Mononuclear cell (primary cell): ENCODE data around the gene MINDY2. TPM values are rescaled to one million over a fixed set of nuclear protein-coding genes. Genes with fewer than 3 reads are reported as not detected.
A peak's percentile ranks its signal among the peaks of the same experiment; 100 is the strongest.

Experiments
- H3K27me3 ChIP-seq: 2 replicates; pipeline ENCODE4 v1.6.0; 2011; ENCODE audit warnings: low read length, control low read depth; ENCODE audit not compliant: insufficient read depth
- H3K4me1 ChIP-seq: 2 replicates; pipeline ENCODE4 v1.5.1; 2011; ENCODE audit warnings: mild to moderate bottlenecking, low read length, control low read depth; ENCODE audit not compliant: insufficient read depth
- H3K4me3 ChIP-seq: 2 replicates; pipeline ENCODE4 v1.5.1; 2011; ENCODE audit warnings: mild to moderate bottlenecking, low read length, moderate library complexity
- H3K9me3 ChIP-seq: 2 replicates; pipeline ENCODE4 v1.5.1; 2011; ENCODE audit warnings: low read depth, mild to moderate bottlenecking, control low read depth, low read length
- total RNA-seq: library from RNA; depleted of rRNA; stranded (reverse); fragments of >200 nt; gene quantifications from one replicate; pipeline ENCODE4 v1.2.3, GENCODE V29; 2012

Gene MINDY2
- 6.7 TPM for total RNA-seq

- Histone ChIP-seq H3K27me3 (no peaks in the 10 kb centered on the region), H3K4me1 (peaks cover 37% of the 10 kb centered on the region), H3K4me3 (peak within 1 kb of the TSS; percentile 91), H3K9me3 (no peaks in the 10 kb centered on the region)
Measured at GRCh38 chr15:58770857-58771620, at the start of gene MINDY2. Gene MINDY2 (plus strand): TSS chr15:58771302. CDS start chr15:58771396, 94 bp downstream.

- Histone ChIP-seq H3K9me3 (no peaks in the 10 kb centered on the region), H3K4me3 (no peak overlapping the region), H3K27me3 (no peaks in the 10 kb centered on the region), H3K4me1 (peaks cover 28% of the 10 kb centered on the region)
Measured at GRCh38 chr15:58724466-58724865, 46.6 kb upstream of the MINDY2 start.

- Histone ChIP-seq H3K4me1 (peaks cover 42% of the 10 kb centered on the region), H3K9me3 (no peaks in the 10 kb centered on the region), H3K4me3 (no peak overlapping the region), H3K27me3 (no peaks in the 10 kb centered on the region)
Measured at GRCh38 chr15:58726867-58727266, 44.2 kb upstream of the MINDY2 start.

GRCh38 chr15:58731756-58732535, 39.2 kb upstream of the MINDY2 start:
- no peaks in the 10 kb centered on the region for H3K27me3 ChIP-seq
- no peak overlapping the region for H3K4me3 ChIP-seq
- peaks cover 45% of the 10 kb centered on the region for H3K4me1 ChIP-seq
- no peaks in the 10 kb centered on the region for H3K9me3 ChIP-seq

- H3K4me1 ChIP-seq: peaks cover 47% of the 10 kb centered on the region
- H3K9me3 ChIP-seq: no peaks in the 10 kb centered on the region
- H3K27me3 ChIP-seq: no peaks in the 10 kb centered on the region
- no peak overlapping the region for H3K4me3 ChIP-seq
Measured at GRCh38 chr15:58732625-58733363, 38.3 kb upstream of the MINDY2 start.

- Histone ChIP-seq H3K9me3 (no peaks in the 10 kb centered on the region), H3K27me3 (no peaks in the 10 kb centered on the region), H3K4me1 (peaks cover 59% of the 10 kb centered on the region), H3K4me3 (no peak overlapping the region)
Measured at GRCh38 chr15:58734859-58735258, 36.2 kb upstream of the MINDY2 start.

GRCh38 chr15:58736018-58736643, 35.0 kb upstream of the MINDY2 start:
- no peaks in the 10 kb centered on the region for H3K9me3 ChIP-seq
- H3K27me3 ChIP-seq: no peaks in the 10 kb centered on the region
- no peak overlapping the region for H3K4me3 ChIP-seq
- H3K4me1 ChIP-seq: peaks cover 60% of the 10 kb centered on the region

- H3K4me3 ChIP-seq: no peak overlapping the region
- H3K4me1 ChIP-seq: peaks cover 57% of the 10 kb centered on the region
- H3K27me3 ChIP-seq: no peaks in the 10 kb centered on the region
- H3K9me3 ChIP-seq: no peaks in the 10 kb centered on the region
Measured at GRCh38 chr15:58737298-58737697, 33.8 kb upstream of the MINDY2 start.

- Histone ChIP-seq H3K27me3 (no peaks in the 10 kb centered on the region), H3K4me1 (peaks cover 57% of the 10 kb centered on the region), H3K9me3 (no peaks in the 10 kb centered on the region), H3K4me3 (no peak overlapping the region)
Measured at GRCh38 chr15:58738046-58738707, 32.9 kb upstream of the MINDY2 start.

- peaks cover 60% of the 10 kb centered on the region for H3K4me1 ChIP-seq
- no peaks in the 10 kb centered on the region for H3K9me3 ChIP-seq
- no peak overlapping the region for H3K4me3 ChIP-seq
- no peaks in the 10 kb centered on the region for H3K27me3 ChIP-seq
Measured at GRCh38 chr15:58740436-58740835, 30.7 kb upstream of the MINDY2 start.

- Histone ChIP-seq H3K4me1 (peaks cover 66% of the 10 kb centered on the region), H3K4me3 (no peak overlapping the region), H3K9me3 (no peaks in the 10 kb centered on the region), H3K27me3 (no peaks in the 10 kb centered on the region)
Measured at GRCh38 chr15:58741032-58741431, 30.1 kb upstream of the MINDY2 start.

- Histone ChIP-seq H3K27me3 (no peaks in the 10 kb centered on the region), H3K4me1 (peaks cover 72% of the 10 kb centered on the region), H3K4me3 (no peak overlapping the region)
Measured at GRCh38 chr15:58742022-58742813, 28.9 kb upstream of the MINDY2 start.

GRCh38 chr15:58742819-58743502, 28.1 kb upstream of the MINDY2 start:
- Histone ChIP-seq H3K4me3 (no peak overlapping the region), H3K4me1 (peaks cover 68% of the 10 kb centered on the region), H3K9me3 (no peaks in the 10 kb centered on the region), H3K27me3 (no peaks in the 10 kb centered on the region)

More at GRCh38 chr15:58742022-58742813, 28.9 kb upstream of the MINDY2 start:
- H3K9me3 ChIP-seq: no peaks in the 10 kb centered on the region
